ENCODE results near the gene CAPZA1.

CAPZA1 gene

DNA sequence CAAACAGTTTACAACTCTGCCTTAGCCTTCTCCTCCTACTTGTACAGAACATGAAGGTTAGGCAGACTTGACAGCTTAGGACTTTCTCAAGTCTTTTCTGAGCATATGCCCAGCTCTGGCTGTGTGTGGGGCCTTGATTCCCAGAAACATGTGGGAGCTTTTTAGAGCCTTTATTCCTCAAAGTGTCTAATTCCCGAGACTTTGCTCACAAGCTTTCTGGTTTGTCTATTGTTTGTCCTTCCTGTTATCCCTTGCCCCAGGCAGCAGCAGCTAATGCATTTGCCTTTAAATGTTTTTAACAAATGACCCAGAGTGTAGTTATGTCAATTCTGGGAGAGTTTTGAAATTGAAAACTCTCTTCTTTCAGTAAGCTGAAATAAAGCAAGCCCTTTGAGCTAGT is 29.9 kb upstream of the CAPZA1 start:
- TF ChIP-seq, protein P1, sequence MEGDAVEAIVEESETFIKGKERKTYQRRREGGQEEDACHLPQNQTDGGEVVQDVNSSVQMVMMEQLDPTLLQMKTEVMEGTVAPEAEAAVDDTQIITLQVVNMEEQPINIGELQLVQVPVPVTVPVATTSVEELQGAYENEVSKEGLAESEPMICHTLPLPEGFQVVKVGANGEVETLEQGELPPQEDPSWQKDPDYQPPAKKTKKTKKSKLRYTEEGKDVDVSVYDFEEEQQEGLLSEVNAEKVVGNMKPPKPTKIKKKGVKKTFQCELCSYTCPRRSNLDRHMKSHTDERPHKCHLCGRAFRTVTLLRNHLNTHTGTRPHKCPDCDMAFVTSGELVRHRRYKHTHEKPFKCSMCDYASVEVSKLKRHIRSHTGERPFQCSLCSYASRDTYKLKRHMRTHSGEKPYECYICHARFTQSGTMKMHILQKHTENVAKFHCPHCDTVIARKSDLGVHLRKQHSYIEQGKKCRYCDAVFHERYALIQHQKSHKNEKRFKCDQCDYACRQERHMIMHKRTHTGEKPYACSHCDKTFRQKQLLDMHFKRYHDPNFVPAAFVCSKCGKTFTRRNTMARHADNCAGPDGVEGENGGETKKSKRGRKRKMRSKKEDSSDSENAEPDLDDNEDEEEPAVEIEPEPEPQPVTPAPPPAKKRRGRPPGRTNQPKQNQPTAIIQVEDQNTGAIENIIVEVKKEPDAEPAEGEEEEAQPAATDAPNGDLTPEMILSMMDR (IDR thresholded peaks at IDR 0.05; ENCODE audit: insufficient read depth, low read depth, low read length, missing control alignments), result no peak
- no peak for DNase-seq (ENCODE audit: low read depth)
- H3K4me3 ChIP-seq (ENCODE audit: low read depth, low read length), result no peak overlapping the region

DNA sequence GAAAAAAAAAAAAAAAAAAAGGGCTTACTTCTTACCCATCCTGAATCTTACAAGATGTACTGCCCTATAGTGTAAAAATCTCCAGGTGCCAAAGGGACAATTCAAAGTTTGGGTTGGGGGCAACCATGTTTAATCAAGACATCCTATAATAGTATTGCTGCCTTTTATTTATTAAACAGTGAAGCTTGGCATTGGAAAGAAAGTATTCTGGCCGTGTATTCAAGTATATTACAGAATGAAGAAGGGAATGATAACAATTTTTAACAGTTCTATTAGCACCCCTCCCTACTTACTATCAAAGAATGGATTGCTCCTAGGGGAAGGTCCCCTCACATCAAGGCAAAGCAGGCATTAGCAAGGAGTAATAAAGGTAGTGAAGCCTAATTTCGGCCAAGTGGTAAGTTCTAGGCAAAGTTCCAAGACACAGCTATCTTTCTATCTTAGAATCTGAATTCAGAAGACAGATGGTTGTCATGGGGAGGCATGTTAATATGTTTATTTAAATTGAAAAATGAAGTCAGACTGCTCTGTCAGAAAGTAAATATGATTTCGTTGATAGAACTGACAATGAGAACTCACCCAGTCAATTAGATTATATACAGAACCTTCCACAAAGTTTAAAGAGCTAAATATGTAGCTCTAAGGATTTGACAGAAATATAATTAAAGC is 25.3 kb upstream of the CAPZA1 start:
- TF ChIP-seq, protein P1 (IDR thresholded peaks at IDR 0.05; ENCODE audit: insufficient read depth, low read depth, low read length, missing control alignments), result no peak
- H3K4me3 ChIP-seq (ENCODE audit: low read depth, low read length), result no peak overlapping the region
- DNase-seq (ENCODE audit: low read depth), result no peak

DNA sequence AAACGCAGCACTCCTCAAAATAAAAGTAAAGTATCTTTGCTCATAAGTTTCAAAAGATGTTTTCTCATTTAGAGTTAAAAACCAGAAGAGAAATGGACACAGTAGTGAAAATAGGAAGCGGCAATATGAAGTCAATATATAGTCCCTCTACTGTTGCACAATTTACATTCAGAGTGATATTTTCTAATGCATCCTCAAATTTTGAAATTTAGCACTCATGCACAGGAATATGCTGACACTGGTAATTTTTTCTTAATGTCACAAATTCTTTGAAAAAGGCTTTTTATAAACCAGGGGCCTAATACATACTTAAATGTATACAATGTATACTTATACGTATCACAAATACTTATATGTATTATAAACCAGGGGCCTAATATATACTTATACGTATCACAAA is 20.2 kb upstream of the CAPZA1 start:
- TF ChIP-seq, protein P1 (IDR thresholded peaks at IDR 0.05; ENCODE audit: insufficient read depth, low read depth, low read length, missing control alignments), result no peak
- no peak for DNase-seq (ENCODE audit: low read depth)
- no peak overlapping the region for H3K4me3 ChIP-seq (ENCODE audit: low read depth, low read length)

DNA sequence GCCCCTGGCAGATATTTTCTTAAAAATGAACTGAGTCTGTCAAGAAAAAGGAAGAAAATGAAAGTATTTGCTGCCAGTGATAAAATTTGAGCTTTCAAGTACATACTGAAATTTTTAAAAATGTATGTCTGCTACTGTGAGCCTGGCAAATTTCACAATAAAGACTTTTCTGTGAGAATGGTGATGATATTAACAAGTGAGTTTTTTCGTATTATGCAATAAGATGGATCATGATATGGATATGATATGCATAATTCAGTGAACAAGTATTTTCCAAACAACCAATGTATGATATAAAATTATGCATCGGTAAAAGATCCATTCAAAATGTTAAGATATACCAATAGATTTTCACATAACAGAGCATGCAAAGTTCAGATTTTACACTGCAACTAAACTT is 16.6 kb upstream of the CAPZA1 start:
- DNase-seq (ENCODE audit: low read depth), result no peak
- TF ChIP-seq, protein P1 (IDR thresholded peaks at IDR 0.05; ENCODE audit: insufficient read depth, low read depth, low read length, missing control alignments), result no peak
- no peak overlapping the region for H3K4me3 ChIP-seq (ENCODE audit: low read depth, low read length)

DNA sequence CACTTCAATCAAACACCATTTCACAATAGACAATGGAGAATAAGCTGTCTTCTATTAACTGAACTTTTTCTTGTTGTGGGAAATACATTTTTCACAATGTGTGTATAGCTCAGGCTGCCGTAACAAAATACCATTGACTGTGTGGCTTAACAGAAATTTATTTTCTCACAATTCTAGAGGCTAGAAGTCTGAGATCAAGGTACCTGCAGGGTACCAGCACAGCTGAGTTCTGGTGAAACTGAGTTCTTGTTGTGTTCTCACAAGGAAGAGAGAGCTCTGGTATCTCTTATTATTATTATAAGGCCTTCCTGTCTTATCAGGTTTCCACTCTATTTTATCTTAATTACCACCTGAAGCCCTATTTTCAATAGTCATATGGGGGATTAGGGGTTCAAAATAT is 16.1 kb upstream of the CAPZA1 start:
- H3K4me3 ChIP-seq (ENCODE audit: low read depth, low read length), result no peak overlapping the region
- DNase-seq (ENCODE audit: low read depth), result no peak
- TF ChIP-seq, protein P1 (IDR thresholded peaks at IDR 0.05; ENCODE audit: insufficient read depth, low read depth, low read length, missing control alignments), result no peak

GRCh38 chr1:112605633-112606327 is 13.9 kb upstream of the CAPZA1 start:
- no peak overlapping the region for H3K4me3 ChIP-seq (ENCODE audit: low read depth, low read length)
- TF ChIP-seq, protein P1 (IDR thresholded peaks at IDR 0.05; ENCODE audit: insufficient read depth, low read depth, low read length, missing control alignments), result no peak
- no peak for DNase-seq (ENCODE audit: low read depth)
